ENCODE data around the gene BSG. TPM values are rescaled to one million over a fixed set of nuclear protein-coding genes. Genes with fewer than 3 reads are reported as not detected.
"Not testable (repeated sequence)": the region's sequence is repeated elsewhere in the genome, so short reads cannot be mapped to it uniquely, and the experiment has no call there.

The BSG gene
- total RNA-seq, 4 donors from 2014 or later = 304 to 416 (median 362) TPM

- intact Hi-C loops (cut with DNase I) = no loop called here
- Histone ChIP-seq H3K4me3 (no peak overlapping the region), H3K27me3 (peaks cover 0 to 42% (median 0%) of the 10 kb centered on the region in 4 donors), H3K9me3 (no peaks in the 10 kb centered on the region), H3K4me1 (peaks cover 0 to 15% (median 9%) of the 10 kb centered on the region in 4 donors), H3K27ac (replicated peaks in 1 of 4) (no peak overlapping the region), H3K36me3 (peaks cover 60 to 66% (median 63%) of the 10 kb centered on the region in 4 donors)
- TF ChIP-seq EP300 (IDR thresholded peaks at IDR 0.05) (no peak), CTCF (IDR thresholded peaks at IDR 0.05) (no peak), POLR2AphosphoS5 (IDR thresholded peaks at IDR 0.05) (no peak), POLR2A (IDR thresholded peaks at IDR 0.05; ENCODE audit: low read depth) (no peak)
- 98% methylated on average over 13 of the region's 19 CpGs for WGBS
- DNase-seq (ENCODE audit: extremely low spot score) = no peak
Measured at GRCh38 chr19:618247-618619, 45.8 kb downstream of the BSG start.

GRCh38 chr19:618674-619285 lies 46.4 kb downstream of the BSG start:
- peaks cover 65 to 72% (median 68%) of the 10 kb centered on the region in 4 donors for H3K36me3 ChIP-seq

GRCh38 chr19:619286-620002 lies 47.0 kb downstream of the BSG start:
- intact Hi-C loops (cut with DNase I) = no loop called here
- Histone ChIP-seq H3K4me1 (peaks cover 0 to 15% (median 9%) of the 10 kb centered on the region in 4 donors), H3K4me3 (no peak overlapping the region), H3K27ac (replicated peaks in 1 of 4) (no peak overlapping the region), H3K9me3 (no peaks in the 10 kb centered on the region), H3K27me3 (peaks cover 0 to 35% (median 0%) of the 10 kb centered on the region in 4 donors), H3K36me3 (peaks cover 67 to 78% (median 75%) of the 10 kb centered on the region in 4 donors)
- no peak for DNase-seq (ENCODE audit: extremely low spot score)
- WGBS = 96% methylated on average over 41 of the region's 47 CpGs
- TF ChIP-seq POLR2A (IDR thresholded peaks at IDR 0.05; ENCODE audit: low read depth) = no peak
- no peak for TF ChIP-seq EP300 (IDR thresholded peaks at IDR 0.05)

More at GRCh38 chr19:618674-619285, 46.4 kb downstream of the BSG start:
- Histone ChIP-seq H3K4me1 (peaks cover 0 to 15% (median 9%) of the 10 kb centered on the region in 4 donors), H3K27ac (replicated peaks in 1 of 4) (no peak overlapping the region), H3K27me3 (peaks cover 0 to 41% (median 0%) of the 10 kb centered on the region in 4 donors), H3K4me3 (no peak overlapping the region), H3K9me3 (no peaks in the 10 kb centered on the region)
- WGBS = 89% methylated on average over 18 of the region's 27 CpGs
- intact Hi-C loops (cut with DNase I) = no loop called here
- no peak for DNase-seq (ENCODE audit: extremely low spot score)
- TF ChIP-seq POLR2AphosphoS5 (IDR thresholded peaks at IDR 0.05) (no peak), EP300 (IDR thresholded peaks at IDR 0.05) (no peak), POLR2A (IDR thresholded peaks at IDR 0.05; ENCODE audit: low read depth) (no peak), CTCF (IDR thresholded peaks at IDR 0.05) (no peak)

- Histone ChIP-seq H3K36me3 (peaks cover 72 to 87% (median 84%) of the 10 kb centered on the region in 4 donors), H3K9me3 (no peaks in the 10 kb centered on the region), H3K4me3 (no peak overlapping the region), H3K4me1 (peaks cover 0 to 15% (median 10%) of the 10 kb centered on the region in 4 donors), H3K27me3 (peaks cover 0 to 31% (median 0%) of the 10 kb centered on the region in 4 donors), H3K27ac (replicated peaks in 1 of 4) (no peak overlapping the region)
- WGBS = 90% methylated on average over 46 of the region's 51 CpGs
- intact Hi-C loops (cut with DNase I) = no loop called here
- no peak for DNase-seq (ENCODE audit: extremely low spot score)
- TF ChIP-seq CTCF (IDR thresholded peaks at IDR 0.05) (no peak), POLR2AphosphoS5 (IDR thresholded peaks at IDR 0.05) (no peak), EP300 (IDR thresholded peaks at IDR 0.05) (no peak), POLR2A (IDR thresholded peaks at IDR 0.05; ENCODE audit: low read depth) (no peak)
Measured at GRCh38 chr19:620166-620862, 47.9 kb downstream of the BSG start.

GRCh38 chr19:621191-621590 lies 48.8 kb downstream of the BSG start:
- H3K4me3 ChIP-seq; H3K27ac ChIP-seq (replicated peaks in 1 of 4); H3K9me3 ChIP-seq; DNase-seq (ENCODE audit: extremely low spot score); intact Hi-C loops (cut with DNase I); H3K4me1 ChIP-seq: not testable (repeated sequence)
- Histone ChIP-seq H3K27me3 (peaks cover 0 to 31% (median 0%) of the 10 kb centered on the region in 4 donors), H3K36me3 (peaks cover 72 to 96% (median 92%) of the 10 kb centered on the region in 4 donors)
- WGBS = 95% methylated on average over 31 of the region's 48 CpGs

Data from esophagus muscularis mucosa (tissue), 4 donors.